ENCODE data around the gene RNF31.

RNF31 gene

DNA sequence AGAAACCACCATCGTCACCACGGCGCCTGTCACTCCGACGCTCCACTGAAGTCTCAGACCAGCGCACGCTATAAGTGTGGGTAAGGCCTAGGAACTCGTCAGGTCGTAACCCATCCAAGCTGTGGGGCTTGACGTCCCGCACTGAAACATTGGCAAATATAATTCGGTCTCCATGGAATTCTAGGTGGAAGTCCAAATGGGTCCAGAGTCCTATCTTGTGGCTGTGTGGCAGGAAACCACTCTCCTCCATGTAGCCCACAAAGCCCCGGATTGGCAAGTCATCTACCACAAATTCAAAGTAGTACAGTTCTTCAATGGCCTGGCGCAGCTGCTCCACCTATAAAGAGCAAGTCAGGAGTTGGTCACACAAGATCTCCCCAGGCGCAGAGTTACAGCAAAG lies 45.6 kb downstream of the RNF31 start:
- TF ChIP-seq, protein P1, sequence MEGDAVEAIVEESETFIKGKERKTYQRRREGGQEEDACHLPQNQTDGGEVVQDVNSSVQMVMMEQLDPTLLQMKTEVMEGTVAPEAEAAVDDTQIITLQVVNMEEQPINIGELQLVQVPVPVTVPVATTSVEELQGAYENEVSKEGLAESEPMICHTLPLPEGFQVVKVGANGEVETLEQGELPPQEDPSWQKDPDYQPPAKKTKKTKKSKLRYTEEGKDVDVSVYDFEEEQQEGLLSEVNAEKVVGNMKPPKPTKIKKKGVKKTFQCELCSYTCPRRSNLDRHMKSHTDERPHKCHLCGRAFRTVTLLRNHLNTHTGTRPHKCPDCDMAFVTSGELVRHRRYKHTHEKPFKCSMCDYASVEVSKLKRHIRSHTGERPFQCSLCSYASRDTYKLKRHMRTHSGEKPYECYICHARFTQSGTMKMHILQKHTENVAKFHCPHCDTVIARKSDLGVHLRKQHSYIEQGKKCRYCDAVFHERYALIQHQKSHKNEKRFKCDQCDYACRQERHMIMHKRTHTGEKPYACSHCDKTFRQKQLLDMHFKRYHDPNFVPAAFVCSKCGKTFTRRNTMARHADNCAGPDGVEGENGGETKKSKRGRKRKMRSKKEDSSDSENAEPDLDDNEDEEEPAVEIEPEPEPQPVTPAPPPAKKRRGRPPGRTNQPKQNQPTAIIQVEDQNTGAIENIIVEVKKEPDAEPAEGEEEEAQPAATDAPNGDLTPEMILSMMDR (IDR thresholded peaks at IDR 0.05; ENCODE audit: insufficient read depth, missing control alignments): no peak
- no peak for FAIRE-seq
- no peak for DNase-seq (ENCODE audit: insufficient read length, low spot score)

DNA sequence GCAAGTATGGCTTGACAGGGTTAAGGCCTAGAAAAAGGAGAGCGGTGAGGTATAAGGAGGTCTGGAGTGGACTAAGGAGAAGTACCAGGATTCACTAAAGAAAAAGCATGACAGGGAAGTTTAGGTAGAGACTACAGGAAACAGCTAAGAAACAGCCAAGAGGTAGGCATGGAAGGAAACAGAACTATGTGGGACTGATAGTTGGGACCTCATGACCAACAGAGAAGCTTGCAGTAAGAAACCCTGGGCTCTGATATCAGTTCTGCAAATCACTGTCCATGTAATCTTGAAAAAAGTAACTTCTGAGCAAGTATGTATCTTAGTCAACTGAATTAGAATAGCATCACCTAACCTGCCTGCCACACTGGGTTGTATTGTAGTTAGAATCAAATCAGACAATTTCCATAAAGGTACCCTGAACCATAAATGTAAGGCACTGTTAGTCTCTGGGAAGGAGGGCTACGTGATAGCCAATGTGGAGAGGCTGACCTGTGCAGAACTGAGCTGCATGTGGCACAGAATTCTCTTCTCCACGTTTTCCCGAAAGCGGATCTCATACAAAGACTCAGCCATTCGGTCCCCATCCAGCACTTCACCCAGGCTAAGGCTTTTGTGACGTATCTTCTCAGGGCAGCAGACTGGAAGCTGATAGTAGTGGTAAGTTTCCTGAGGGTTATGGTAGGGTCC lies 47.0 kb downstream of the RNF31 start:
- FAIRE-seq (no peak), DNase-seq (ENCODE audit: insufficient read length, low spot score) (no peak)
- TF ChIP-seq, protein P1 (IDR thresholded peaks at IDR 0.05; ENCODE audit: insufficient read depth, missing control alignments): no peak

DNA sequence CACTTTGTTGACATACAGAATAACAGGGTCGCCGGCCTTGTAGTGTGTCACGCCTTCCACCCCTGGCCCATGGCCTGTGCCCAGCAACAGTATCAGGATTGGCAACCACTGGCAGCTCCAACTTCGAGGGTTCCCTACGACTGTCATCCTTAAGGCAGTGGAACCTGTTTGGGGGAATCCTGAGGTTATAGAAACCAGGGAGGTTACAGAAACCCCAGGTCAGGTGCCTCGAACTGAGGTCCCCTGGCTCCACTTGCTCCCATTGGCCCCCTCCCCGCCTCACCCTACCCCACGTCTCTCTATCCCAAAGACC lies 47.5 kb downstream of the RNF31 start:
- TF ChIP-seq, protein P1 (IDR thresholded peaks at IDR 0.05; ENCODE audit: insufficient read depth, missing control alignments): no peak
- DNase-seq (ENCODE audit: insufficient read length, low spot score) (no peak), FAIRE-seq (no peak)

DNA sequence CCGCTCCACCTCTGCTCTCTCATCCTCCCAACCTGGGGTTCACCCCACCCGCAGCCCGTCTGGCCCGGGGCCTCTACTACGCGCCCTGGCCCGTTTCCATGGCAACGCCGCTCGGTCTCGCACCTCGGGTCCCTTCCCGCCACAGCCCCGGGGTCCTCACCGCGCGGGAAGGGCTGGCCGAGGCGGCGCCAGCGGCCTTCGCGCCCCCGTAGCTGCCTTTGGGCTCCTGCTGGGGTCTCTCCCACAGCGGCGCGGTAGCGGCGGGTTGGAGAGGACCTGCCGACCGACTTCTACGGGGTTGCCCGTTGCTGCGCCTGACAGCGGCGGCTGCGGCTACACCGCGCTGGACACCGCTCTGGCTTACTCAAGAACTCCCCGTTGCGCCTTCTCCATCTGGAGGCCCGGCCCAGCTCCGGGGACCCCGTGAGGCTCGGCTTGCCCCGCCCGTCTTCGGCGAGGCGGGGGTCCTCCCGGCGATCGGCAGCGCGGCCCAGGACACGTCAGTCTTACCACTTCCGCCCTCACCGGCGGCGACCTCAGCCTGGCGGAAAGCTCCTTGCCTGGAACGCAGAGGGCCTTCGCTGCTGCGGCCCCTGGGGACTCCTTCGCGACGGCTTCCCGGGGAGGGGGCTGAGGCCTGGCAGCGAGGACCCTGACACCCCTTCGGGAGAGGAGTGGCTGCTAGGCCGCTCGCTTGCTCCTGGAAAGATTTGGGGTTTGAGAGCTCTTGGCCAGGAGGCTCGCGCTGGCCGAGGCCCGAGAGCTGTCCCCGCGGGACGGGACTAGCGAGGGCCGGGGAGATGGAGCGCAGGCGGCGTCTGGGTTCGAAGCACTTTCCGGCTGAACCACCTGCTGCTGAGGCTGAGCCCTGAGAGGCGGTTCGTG lies 48.1 kb downstream of the RNF31 start, which contains the start of gene TM9SF1:
TM9SF1 (minus strand) TSS at position 256 of the 885 bp plus-strand sequence. CDS start 422 bp downstream, outside the sequence.
- FAIRE-seq (no peak), DNase-seq (ENCODE audit: insufficient read length, low spot score) (peak; percentile 91)

DNA sequence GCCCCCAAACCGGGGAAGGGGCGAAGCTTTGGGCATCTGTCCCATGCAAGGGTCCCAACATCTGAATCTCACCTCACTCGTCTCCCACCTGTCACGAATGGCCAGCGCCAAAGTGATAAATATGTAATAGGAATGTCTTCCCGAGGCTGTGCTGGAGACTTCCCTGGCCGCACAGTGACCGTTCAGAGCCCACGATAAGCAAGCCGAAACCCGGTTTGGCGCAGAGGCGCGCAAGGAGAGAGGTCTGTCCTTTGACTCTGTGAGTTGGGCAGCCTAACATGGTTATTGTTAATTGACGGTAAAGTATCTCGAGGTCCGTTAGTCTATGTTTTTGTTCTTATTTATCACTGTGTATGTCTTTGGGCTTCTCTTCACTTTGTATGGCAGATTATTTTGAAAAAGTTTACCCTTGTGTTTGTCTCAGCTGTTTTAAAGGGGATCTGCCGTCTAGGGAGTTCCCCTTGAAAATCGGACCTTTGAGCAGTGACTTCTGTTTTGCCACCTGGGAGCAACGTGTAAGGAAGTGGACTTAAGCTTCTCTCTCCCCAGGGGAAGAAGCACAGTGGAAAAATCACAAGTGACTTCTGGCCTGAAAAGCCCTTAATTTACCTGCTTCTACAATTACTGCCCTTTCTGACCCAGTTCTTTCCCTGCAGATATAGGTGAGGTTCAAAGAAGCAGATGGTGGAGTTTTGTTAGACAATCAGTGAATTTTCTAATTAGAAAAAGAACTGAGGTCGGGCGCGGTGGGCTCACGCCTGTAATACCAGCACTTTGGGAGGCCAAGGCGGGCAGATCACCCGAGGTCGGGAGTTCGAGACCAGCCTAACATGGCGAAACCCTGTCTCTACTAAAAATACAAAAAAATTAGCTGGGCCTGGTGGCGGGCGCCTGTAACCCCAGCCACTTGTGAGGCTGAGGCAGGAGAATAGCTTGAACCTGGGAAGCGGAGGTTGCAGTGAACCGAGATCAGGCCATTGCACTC lies 49.1 kb downstream of the RNF31 start:
- FAIRE-seq: no peak
- no peak for DNase-seq (ENCODE audit: insufficient read length, low spot score)
- TF ChIP-seq, protein P1 (IDR thresholded peaks at IDR 0.05; ENCODE audit: insufficient read depth, missing control alignments): no peak

More for the DNA sequence above, 48.1 kb downstream of the RNF31 start, which contains the start of gene TM9SF1:
- TF ChIP-seq, protein P1 (IDR thresholded peaks at IDR 0.05; ENCODE audit: insufficient read depth, missing control alignments): no peak

DNA sequence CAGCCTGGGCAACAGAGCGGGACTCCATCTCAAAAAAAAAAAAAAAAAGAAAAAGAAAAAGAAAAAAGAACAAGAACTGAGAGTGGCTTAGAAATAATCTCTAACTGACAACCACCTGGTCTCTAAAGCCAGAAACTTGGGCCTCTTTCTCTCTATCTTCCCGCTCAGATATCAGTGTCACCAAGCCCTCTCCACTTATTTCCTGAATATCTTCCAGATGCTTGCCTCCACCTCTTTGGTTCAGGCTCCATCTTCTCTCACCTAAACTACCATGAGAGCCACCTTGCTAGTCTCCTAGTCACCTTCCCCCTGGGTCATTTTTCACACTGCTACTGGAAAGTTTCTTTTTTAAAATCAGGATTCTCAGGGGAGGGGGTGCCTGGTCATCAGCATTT lies 49.8 kb downstream of the RNF31 start:
- DNase-seq (ENCODE audit: insufficient read length, low spot score) (no peak), FAIRE-seq (no peak)
- TF ChIP-seq, protein P1 (IDR thresholded peaks at IDR 0.05; ENCODE audit: insufficient read depth, missing control alignments): no peak
